ENCODE results near the gene URB1.

DNA sequence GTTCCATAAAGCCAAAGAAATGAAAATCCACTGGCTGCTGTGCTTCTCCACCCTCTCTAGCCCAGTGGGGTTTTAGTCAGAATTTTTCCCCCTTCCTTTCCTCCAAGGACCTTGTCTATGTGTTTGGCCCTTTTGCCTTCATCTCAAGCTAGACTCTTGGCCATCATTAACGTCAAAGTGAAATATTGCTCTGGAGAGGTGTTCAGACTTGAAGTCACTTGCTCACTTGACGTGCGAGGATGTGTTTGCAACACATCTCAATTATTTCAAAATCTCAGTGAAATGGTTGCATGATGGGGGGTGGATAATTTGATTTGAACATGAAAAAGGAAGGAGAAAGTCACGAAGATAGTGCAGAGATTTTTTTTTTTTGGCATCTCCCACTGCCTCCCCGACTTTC, 33.3 kb upstream of the URB1 start:
- TF ChIP-seq, protein P1, sequence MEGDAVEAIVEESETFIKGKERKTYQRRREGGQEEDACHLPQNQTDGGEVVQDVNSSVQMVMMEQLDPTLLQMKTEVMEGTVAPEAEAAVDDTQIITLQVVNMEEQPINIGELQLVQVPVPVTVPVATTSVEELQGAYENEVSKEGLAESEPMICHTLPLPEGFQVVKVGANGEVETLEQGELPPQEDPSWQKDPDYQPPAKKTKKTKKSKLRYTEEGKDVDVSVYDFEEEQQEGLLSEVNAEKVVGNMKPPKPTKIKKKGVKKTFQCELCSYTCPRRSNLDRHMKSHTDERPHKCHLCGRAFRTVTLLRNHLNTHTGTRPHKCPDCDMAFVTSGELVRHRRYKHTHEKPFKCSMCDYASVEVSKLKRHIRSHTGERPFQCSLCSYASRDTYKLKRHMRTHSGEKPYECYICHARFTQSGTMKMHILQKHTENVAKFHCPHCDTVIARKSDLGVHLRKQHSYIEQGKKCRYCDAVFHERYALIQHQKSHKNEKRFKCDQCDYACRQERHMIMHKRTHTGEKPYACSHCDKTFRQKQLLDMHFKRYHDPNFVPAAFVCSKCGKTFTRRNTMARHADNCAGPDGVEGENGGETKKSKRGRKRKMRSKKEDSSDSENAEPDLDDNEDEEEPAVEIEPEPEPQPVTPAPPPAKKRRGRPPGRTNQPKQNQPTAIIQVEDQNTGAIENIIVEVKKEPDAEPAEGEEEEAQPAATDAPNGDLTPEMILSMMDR (IDR thresholded peaks at IDR 0.05 in 4 of 5, conservative IDR thresholded peaks at IDR 0.05 in 1 of 5): no peak
- TF ChIP-seq POLR2A (IDR thresholded peaks at IDR 0.05): no peak

All from gastrocnemius medialis (tissue), 4 donors.